H9 (cell line): ENCODE measurements around the gene FNDC7. TPM values are rescaled to one million over a fixed set of nuclear protein-coding genes. Genes with fewer than 3 reads are reported as not detected.

Experiments
- DNase-seq: peaks from one replicate; pipeline ENCODE4 v3.0.0-alpha.2; 2017
- H2AFZ ChIP-seq: one replicate; pipeline ENCODE4 v1.6.1; 2013; ENCODE audit warnings: mild to moderate bottlenecking, low read length, control low read depth, moderate library complexity
- H2AK5ac ChIP-seq: 2 replicates; pipeline ENCODE4 v1.6.1; 2013; ENCODE audit warnings: low read length, control low read depth, mixed read lengths; ENCODE audit not compliant: insufficient read length
- H2BK120ac ChIP-seq: one replicate; pipeline ENCODE4 v1.6.1; 2013; ENCODE audit warnings: low read depth, mild to moderate bottlenecking, low read length, control low read depth, inconsistent platforms; ENCODE audit not compliant: poor library complexity, severe bottlenecking
- H2BK12ac ChIP-seq: 2 replicates; pipeline ENCODE4 v1.6.1; 2013; ENCODE audit warnings: low read length, control low read depth, mixed read lengths, low read depth; ENCODE audit not compliant: insufficient read length
- H2BK15ac ChIP-seq: 2 replicates; pipeline ENCODE4 v1.6.1; 2013; ENCODE audit warnings: low read depth, low read length, control low read depth
- H2BK20ac ChIP-seq: one replicate; pipeline ENCODE4 v1.6.1; 2013; ENCODE audit warnings: low read depth, mild to moderate bottlenecking, low read length, control low read depth, inconsistent platforms; ENCODE audit not compliant: poor library complexity, severe bottlenecking
- H2BK5ac ChIP-seq: 2 replicates; pipeline ENCODE4 v1.6.1; 2013; ENCODE audit warnings: low read length, control low read depth, mixed read lengths; ENCODE audit not compliant: insufficient read length
- H3K14ac ChIP-seq: 2 replicates; pipeline ENCODE4 v1.6.1; 2013; ENCODE audit warnings: low read length, control low read depth; ENCODE audit not compliant: insufficient read depth
- H3K18ac ChIP-seq: 2 replicates; pipeline ENCODE4 v1.6.1; 2013; ENCODE audit warnings: low read depth, mild to moderate bottlenecking, mixed read lengths, low read length, control low read depth; ENCODE audit not compliant: insufficient read length
- H3K23ac ChIP-seq: 2 replicates; pipeline ENCODE4 v1.6.1; 2013; ENCODE audit warnings: low read length, control low read depth, mixed read lengths, low read depth; ENCODE audit not compliant: insufficient read length
- H3K23me2 ChIP-seq: 2 replicates; pipeline ENCODE4 v1.6.1; 2013; ENCODE audit warnings: low read depth, mild to moderate bottlenecking, mixed read lengths, low read length, control low read depth; ENCODE audit not compliant: insufficient read length, poor library complexity, severe bottlenecking
- H3K27ac ChIP-seq: 2 replicates; pipeline ENCODE4 v1.5.1; 2013; ENCODE audit warnings: low read length, control low read depth, mixed read lengths, low read depth; ENCODE audit not compliant: insufficient read length
- H3K27me3 ChIP-seq: 2 replicates; pipeline ENCODE4 v1.6.1; 2013; ENCODE audit warnings: low read length, control low read depth, inconsistent platforms; ENCODE audit not compliant: insufficient read depth
- H3K4ac ChIP-seq: 2 replicates; pipeline ENCODE4 v1.6.1; 2013; ENCODE audit warnings: low read depth, mild to moderate bottlenecking, control low read depth, inconsistent platforms, low read length, moderate library complexity
- H3K4me1 ChIP-seq: 2 replicates; pipeline ENCODE4 v1.6.1; 2013; ENCODE audit warnings: low read length, control low read depth, inconsistent platforms; ENCODE audit not compliant: insufficient read depth
- H3K4me2 ChIP-seq: 2 replicates; pipeline ENCODE4 v1.6.1; 2013; ENCODE audit warnings: low read length, control low read depth, mixed read lengths; ENCODE audit not compliant: insufficient read length, insufficient read depth
- H3K56ac ChIP-seq: 2 replicates; pipeline ENCODE4 v1.6.1; 2013; ENCODE audit warnings: low read depth, mild to moderate bottlenecking, mixed read lengths, low read length, control low read depth; ENCODE audit not compliant: insufficient read length
- H3K79me1 ChIP-seq: 2 replicates; pipeline ENCODE4 v1.6.1; 2013; ENCODE audit warnings: low read depth, mild to moderate bottlenecking, moderate library complexity, low read length, control low read depth, inconsistent platforms; ENCODE audit not compliant: insufficient read depth, poor library complexity, severe bottlenecking
- H3K79me2 ChIP-seq: 2 replicates; pipeline ENCODE4 v1.6.1; 2013; ENCODE audit warnings: low read length, control low read depth, inconsistent platforms; ENCODE audit not compliant: insufficient read depth
- H3K9ac ChIP-seq: 2 replicates; pipeline ENCODE4 v1.6.1; 2013; ENCODE audit warnings: low read length, control low read depth, mixed read lengths; ENCODE audit not compliant: insufficient read length; ENCODE audit errors: extremely low read depth
- H3K9me3 ChIP-seq: one replicate; pipeline ENCODE4 v1.6.1; 2013; ENCODE audit warnings: low read depth, low read length, inconsistent platforms; ENCODE audit not compliant: control insufficient read depth
- H3T11ph ChIP-seq: one replicate; pipeline ENCODE4 v1.6.1; 2013; ENCODE audit warnings: mild to moderate bottlenecking, low read length, control low read depth, inconsistent platforms
- H4K20me1 ChIP-seq: one replicate; pipeline ENCODE4 v1.6.1; 2013; ENCODE audit not compliant: control insufficient read depth, insufficient read length, insufficient read depth
- H4K5ac ChIP-seq: 2 replicates; pipeline ENCODE4 v1.6.1; 2013; ENCODE audit warnings: low read depth, mild to moderate bottlenecking, mixed read lengths, low read length, control low read depth; ENCODE audit not compliant: insufficient read length
- H4K8ac ChIP-seq: replicated peaks from 2 replicates; pipeline ENCODE4 v1.6.1; 2013; ENCODE audit warnings: low read length, control low read depth, mixed read lengths, low read depth; ENCODE audit not compliant: insufficient read length
- H4K91ac ChIP-seq: 2 replicates; pipeline ENCODE4 v1.6.1; 2013; ENCODE audit warnings: low read depth, mild to moderate bottlenecking, moderate library complexity, mixed read lengths, low read length, control low read depth; ENCODE audit not compliant: insufficient read length
- H3K27ac Mint-ChIP-seq, 3 experiments: 2 replicates in 2 of 3; 3 replicates in 1 of 3; pipeline ENCODE4 v1.8.0; 2020 to 2021; ENCODE audit warnings: mixed read lengths in 3 of 3, mild to moderate bottlenecking in 1 of 3, moderate library complexity in 1 of 3
- H3K27me3 Mint-ChIP-seq: 2 replicates; pipeline ENCODE4 v1.8.0; 2021; ENCODE audit warnings: low read depth, mild to moderate bottlenecking, moderate library complexity, mixed read lengths
- H3K36me3 Mint-ChIP-seq, 3 experiments: 2 replicates in 2 of 3; 3 replicates in 1 of 3; pipeline ENCODE4 v1.8.0; 2020 to 2021; ENCODE audit warnings: low read depth in 3 of 3, mixed read lengths in 3 of 3; ENCODE audit not compliant: insufficient read depth in 1 of 3
- H3K4me1 Mint-ChIP-seq, 2 experiments: 2 replicates each; pipeline ENCODE4 v1.8.0; 2020; ENCODE audit warnings: mixed read lengths in 2 of 2
- H3K4me3 Mint-ChIP-seq, 2 experiments: 2 replicates in 1 of 2; 3 replicates in 1 of 2; pipeline ENCODE4 v1.8.0; 2020 to 2021; ENCODE audit warnings: mild to moderate bottlenecking in 2 of 2, mixed read lengths in 2 of 2, moderate library complexity in 1 of 2
- H3K9me3 Mint-ChIP-seq, 2 experiments: 2 replicates in 1 of 2; 3 replicates in 1 of 2; pipeline ENCODE4 v1.8.0; 2020; ENCODE audit warnings: mild to moderate bottlenecking in 2 of 2, mixed read lengths in 2 of 2, moderate library complexity in 1 of 2
- CTCF ChIP-seq: fragments of 200-600 bp; sonication (generic); conservative IDR thresholded peaks from 3 replicates; pipeline ENCODE4 v1.8.0; 2021; ENCODE audit warnings: antibody characterized with exemption, mild to moderate bottlenecking
- total RNA-seq: library from RNA; stranded (reverse); gene quantifications from 2 replicates; pipeline ENCODE4 v1.2.1, GENCODE V29; 2021

FNDC7 gene
- total RNA-seq, 1 experiment from 2014 or later = 0.13 TPM

DNA sequence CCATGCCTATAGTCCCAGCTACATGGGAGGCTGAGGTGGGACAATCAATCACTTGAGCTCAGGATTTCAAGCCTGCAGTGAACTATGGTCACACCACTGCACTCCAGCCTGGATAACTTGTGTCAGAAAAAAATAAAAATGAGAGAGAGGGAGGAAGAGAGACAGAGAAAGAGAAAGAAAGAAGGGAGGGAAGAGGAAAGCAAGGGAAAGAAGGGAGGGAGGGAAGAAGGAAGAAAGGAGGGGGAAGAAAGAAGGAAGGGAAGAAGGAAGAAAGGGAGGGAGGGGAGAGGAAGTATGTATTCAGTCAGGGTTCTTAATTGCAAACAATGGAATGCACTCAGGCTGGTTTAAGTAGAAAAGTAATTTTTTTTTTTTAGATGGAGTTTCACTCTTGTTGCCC, 43.9 kb upstream of the FNDC7 start:
- Histone ChIP-seq H3K56ac (no peak overlapping the region), H3K23me2 (no peaks in the 10 kb centered on the region), H3K4me2 (no peak overlapping the region), H3K27ac (no peak overlapping the region), H3K79me2 (no peaks in the 10 kb centered on the region), H3K4me1 (no peaks in the 10 kb centered on the region), H2BK15ac (no peak overlapping the region), H3K23ac (no peak overlapping the region), H3K4ac (no peak overlapping the region), H3K14ac (no peak overlapping the region), H3T11ph (no peak overlapping the region), H3K79me1 (no peaks in the 10 kb centered on the region), H2BK20ac (no peak overlapping the region), H3K18ac (no peak overlapping the region), H2BK5ac (no peak overlapping the region), H2AK5ac (no peak overlapping the region), H3K9ac (no peak overlapping the region), H4K91ac (no peak overlapping the region), H3K27me3 (no peaks in the 10 kb centered on the region), H2BK120ac (no peak overlapping the region), H4K8ac (no peak overlapping the region), H4K20me1 (no peaks in the 10 kb centered on the region), H3K9me3 (no peaks in the 10 kb centered on the region), H2BK12ac (no peak overlapping the region), H2AFZ (no peak overlapping the region), H4K5ac (no peak overlapping the region)
- no peaks in the 10 kb centered on the region; the same call in 1 of the 2 replicates for H3K27me3 Mint-ChIP-seq
- peaks cover 0 to 2% of the 10 kb centered on the region in 2 experiments; a peak in 2 of 5 replicates for H3K9me3 Mint-ChIP-seq
- no peaks in the 10 kb centered on the region for H3K4me1 Mint-ChIP-seq
- H3K4me3 Mint-ChIP-seq = no peak overlapping the region
- no peak for TF ChIP-seq CTCF
- H3K27ac Mint-ChIP-seq = no peak overlapping the region
- no peak for DNase-seq
- peaks cover 0 to 4% (median 3%) of the 10 kb centered on the region in 3 experiments; a peak in 2 of 7 replicates for H3K36me3 Mint-ChIP-seq
